SK-N-SH (cell line): Measurements from ENCODE around the gene PPP6C. TPM values are rescaled to one million over a fixed set of nuclear protein-coding genes. Genes with fewer than 3 reads are reported as not detected.

Experiments used
- CTCF ChIA-PET: fragments of 300-600, 350-600 bp; formaldehyde crosslinking; extraction: SDS; loops from one replicate; lab custom pipeline; 2021; lab: Yijun Ruan, JAX
- POLR2A ChIA-PET: fragments of 350-600 bp; sonication (Branson Sonifier 250); formaldehyde crosslinking; extraction: SDS; loops from one replicate; lab custom pipeline; 2020; ENCODE audit warnings: antibody characterized with exemption, inconsistent platforms; lab: Yijun Ruan, JAX
- DNase-seq: peaks from one replicate; pipeline ENCODE4 v3.0.0; 2012
- H2AFZ ChIP-seq: fragments of 200-600 bp; sonication (generic); 2 replicates; pipeline ENCODE4 v1.8.1; 2016; ENCODE audit warnings: antibody characterized with exemption, mild to moderate bottlenecking, low read depth
- H3F3A ChIP-seq: fragments of 200-600 bp; sonication (generic); replicated peaks from 2 replicates; pipeline ENCODE3; 2016; ENCODE audit warnings: antibody characterized with exemption, mild to moderate bottlenecking; ENCODE audit not compliant: insufficient read depth
- H3K27ac ChIP-seq, 2 experiments: fragments of 200-500 bp in 1 of 2; fragments of 200-600 bp in 1 of 2; sonication (Bioruptor generic) in 1 of 2; sonication (generic), shearing (Covaris generic) in 1 of 2; 2 replicates each; pipeline versions ENCODE4 v1.5.1 to v1.6.1; 2014 to 2016; ENCODE audit warnings: low read depth in 2 of 2, inconsistent platforms in 1 of 2, low read length in 1 of 2, mild to moderate bottlenecking in 1 of 2, mixed read lengths in 1 of 2
- H3K27me3 ChIP-seq: fragments of 200-600 bp; sonication (generic), shearing (Covaris generic); 2 replicates; pipeline ENCODE4 v1.6.1; 2016; ENCODE audit warnings: mixed run types; ENCODE audit not compliant: insufficient read depth
- H3K36me3 ChIP-seq, 2 experiments: fragments of 200-500 bp in 1 of 2; fragments of 200-600 bp in 1 of 2; sonication (Bioruptor generic) in 1 of 2; sonication (generic) in 1 of 2; replicated peaks in 1 of 2; 2 replicates each; pipeline versions ENCODE3 to v1.5.1; 2014 to 2016; ENCODE audit warnings: low read length in 1 of 2, mild to moderate bottlenecking in 1 of 2; ENCODE audit not compliant: insufficient read depth in 2 of 2, control insufficient read depth in 1 of 2
- H3K4me1 ChIP-seq, 2 experiments: fragments of 200-500 bp in 1 of 2; fragments of 200-600 bp in 1 of 2; sonication (Bioruptor generic) in 1 of 2; sonication (generic), shearing (Covaris generic) in 1 of 2; 2 replicates each; pipeline versions ENCODE4 v1.5.1 to v1.6.1; 2014 to 2016; ENCODE audit warnings: low read depth in 1 of 2, low read length in 1 of 2, mixed run types in 1 of 2; ENCODE audit not compliant: insufficient read depth in 2 of 2, control insufficient read depth in 1 of 2
- H3K4me2 ChIP-seq: fragments of 200-600 bp; sonication (generic), shearing (Covaris generic); 2 replicates; pipeline ENCODE4 v1.6.1; 2017; ENCODE audit warnings: mixed run types
- H3K4me3 ChIP-seq, 2 experiments: fragments of 200-500 bp in 1 of 2; fragments of 200-600 bp in 1 of 2; sonication (Bioruptor generic) in 1 of 2; sonication (generic), shearing (Covaris generic) in 1 of 2; 2 replicates each; pipeline versions ENCODE4 v1.5.1 to v1.8.1; 2014 to 2016; ENCODE audit warnings: low read depth in 2 of 2, inconsistent platforms in 1 of 2, low read length in 1 of 2, mild to moderate bottlenecking in 1 of 2, mixed read lengths in 1 of 2, moderate library complexity in 1 of 2
- H3K79me2 ChIP-seq: fragments of 200-600 bp; sonication (generic); 2 replicates; pipeline ENCODE4 v1.8.1; 2017; ENCODE audit warnings: mild to moderate bottlenecking; ENCODE audit not compliant: insufficient read depth
- H3K9ac ChIP-seq: fragments of 200-600 bp; sonication (generic); 2 replicates; pipeline ENCODE4 v1.6.1; 2017; ENCODE audit warnings: mixed run types
- H3K9me2 ChIP-seq: fragments of 200-600 bp; sonication (generic); 2 replicates; pipeline ENCODE4 v1.6.1; 2017; ENCODE audit warnings: mixed run types
- H3K9me3 ChIP-seq: fragments of 200-600 bp; sonication (generic); 2 replicates; pipeline ENCODE4 v1.6.1; 2017; ENCODE audit warnings: mixed run types, mild to moderate bottlenecking, moderate library complexity
- H4K20me1 ChIP-seq: fragments of 200-600 bp; sonication (generic); 2 replicates; pipeline ENCODE4 v1.6.1; 2017; ENCODE audit warnings: mild to moderate bottlenecking, mixed run types; ENCODE audit not compliant: insufficient read depth
- CHD2 ChIP-seq: fragments of 150-350 bp; IDR thresholded peaks from 2 replicates; pipeline ENCODE4 v1.6.1; 2018; ENCODE audit warnings: low read length; ENCODE audit not compliant: partially characterized antibody
- FOXJ3 ChIP-seq: sonication (generic); formaldehyde crosslinking; IDR thresholded peaks from 2 replicates; pipeline ENCODE4 v1.5.1; 2020; ENCODE audit warnings: mild to moderate bottlenecking, missing genetic modification reagents
- GABPA ChIP-seq: IDR thresholded peaks from 2 replicates; pipeline ENCODE4 v1.4.0; 2012; ENCODE audit warnings: low read depth, mild to moderate bottlenecking
- GATA2 ChIP-seq: sonication (generic); formaldehyde crosslinking; IDR thresholded peaks from 2 replicates; pipeline ENCODE4 v1.5.0; 2020; ENCODE audit warnings: mild to moderate bottlenecking, missing genetic modification reagents
- JUND ChIP-seq: IDR thresholded peaks from 2 replicates; pipeline ENCODE4 v1.4.0; 2012
- NFIC ChIP-seq: IDR thresholded peaks from 2 replicates; pipeline ENCODE4 v1.4.0; 2012; ENCODE audit warnings: borderline replicate concordance
- POLR2AphosphoS5 ChIP-seq: IDR thresholded peaks from 2 replicates; pipeline ENCODE4 v1.6.1; 2012; ENCODE audit warnings: low read depth, low read length
- RAD21 ChIP-seq: IDR thresholded peaks from 2 replicates; pipeline ENCODE4 v1.6.1; 2012; ENCODE audit warnings: mild to moderate bottlenecking, low read length
- RCOR1 ChIP-seq: fragments of 150-350 bp; IDR thresholded peaks from 2 replicates; pipeline ENCODE4 v1.6.1; 2017; ENCODE audit warnings: antibody characterized with exemption, low read length
- RFX5 ChIP-seq: IDR thresholded peaks from 2 replicates; pipeline ENCODE4 v1.6.1; 2012; ENCODE audit warnings: mild to moderate bottlenecking, improper control_type of control experiment, low read length
- RXRA ChIP-seq: IDR thresholded peaks from 2 replicates; pipeline ENCODE4 v1.4.0; 2012; ENCODE audit warnings: low read depth, mild to moderate bottlenecking, borderline replicate concordance
- SIN3A ChIP-seq: IDR thresholded peaks from 2 replicates; pipeline ENCODE4 v1.6.1; 2012; ENCODE audit warnings: low read depth, mild to moderate bottlenecking, low read length, moderate library complexity, borderline replicate concordance
- SMC3 ChIP-seq: IDR thresholded peaks from 2 replicates; pipeline ENCODE4 v1.6.1; 2012; ENCODE audit warnings: low read depth, low read length, improper control_type of control experiment
- TAF1 ChIP-seq: IDR thresholded peaks from 2 replicates; pipeline ENCODE4 v1.6.1; 2012; ENCODE audit warnings: low read depth, mild to moderate bottlenecking, low read length, moderate library complexity, borderline replicate concordance
- TCF12 ChIP-seq: IDR thresholded peaks from 2 replicates; pipeline ENCODE4 v1.4.0; 2012
- USF2 ChIP-seq: fragments of 150-350 bp; IDR thresholded peaks from 2 replicates; pipeline ENCODE4 v1.6.1; 2017; ENCODE audit warnings: antibody characterized with exemption, low read length, low read depth, borderline replicate concordance
- WGBS: methylation state at CpG from one replicate; pipeline ENCODE4 v1.1.6; 2017; ENCODE audit warnings: low lambda C conversion rate; 5-methylcytosine and 5-hydroxymethylcytosine counted together
- polyA plus RNA-seq, 3 experiments: library from polyadenylated mRNA; depleted of rRNA; stranded (reverse); fragments of >200 nt; gene quantifications; 2 replicates each; pipeline ENCODE4 v1.2.3, GENCODE V29; 2012
- TF ChIP-seq, protein P1 (sequence below): IDR thresholded peaks from 2 replicates; pipeline ENCODE4 v1.4.0; 2012; ENCODE audit warnings: low read depth
- TF ChIP-seq, protein P2 (sequence below): fragments of 200-600 bp; sonication (generic); IDR thresholded peaks from 2 replicates; pipeline ENCODE4 v1.6.1; 2017; ENCODE audit warnings: antibody characterized with exemption, mild to moderate bottlenecking, moderate library complexity
- TF ChIP-seq, protein P3 (sequence below): fragments of 150-350 bp; IDR thresholded peaks from 2 replicates; pipeline ENCODE4 v1.6.1; 2016; ENCODE audit warnings: mild to moderate bottlenecking, low read depth, low read length
- TF ChIP-seq, protein P4 (sequence below): IDR thresholded peaks from 2 replicates; pipeline ENCODE4 v1.4.0; 2012; ENCODE audit warnings: low read depth, borderline replicate concordance

Gene PPP6C
- polyA plus RNA-seq, 1 of the 3 experiments (the other 2 are of a cell fraction), result 14.8 TPM

GRCh38 chr9:125140576-125140975, 49.0 kb downstream of the PPP6C start (continued):
- TF ChIP-seq RFX5 (no peak), USF2 (no peak), SIN3A (no peak), RXRA (no peak), RAD21 (no peak), NFIC (no peak), TCF12 (no peak)
- TF ChIP-seq, protein P1, sequence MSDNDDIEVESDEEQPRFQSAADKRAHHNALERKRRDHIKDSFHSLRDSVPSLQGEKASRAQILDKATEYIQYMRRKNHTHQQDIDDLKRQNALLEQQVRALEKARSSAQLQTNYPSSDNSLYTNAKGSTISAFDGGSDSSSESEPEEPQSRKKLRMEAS, result no peak

DNA sequence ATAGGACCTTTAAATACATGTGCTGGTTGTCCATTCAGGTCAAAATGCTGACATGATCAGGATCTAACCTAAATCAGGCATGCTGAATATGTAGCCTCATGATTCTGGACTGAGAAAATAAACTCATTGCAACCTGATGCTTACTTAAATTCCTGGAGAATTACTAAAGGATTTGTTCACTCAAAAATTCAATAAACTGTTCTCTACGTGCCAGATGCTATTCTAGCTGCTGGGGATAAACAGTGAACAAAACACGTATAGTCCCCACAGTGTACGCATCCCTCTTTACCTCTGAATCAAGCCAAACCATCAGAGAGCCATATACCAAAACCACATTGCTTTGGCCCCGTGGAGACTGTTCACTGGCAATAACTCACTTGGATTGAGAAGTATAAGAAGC, 52.4 kb downstream of the PPP6C start:
- H4K20me1 ChIP-seq, result no peaks in the 10 kb centered on the region
- TF ChIP-seq SMC3 (no peak), CHD2 (no peak), RFX5 (no peak), GATA2 (no peak), TCF12 (peak; percentile 57; the same call in 1 of the 2 replicates), JUND (peak; percentile 31; the same call in 1 of the 2 replicates)
- TF ChIP-seq, protein P2, sequence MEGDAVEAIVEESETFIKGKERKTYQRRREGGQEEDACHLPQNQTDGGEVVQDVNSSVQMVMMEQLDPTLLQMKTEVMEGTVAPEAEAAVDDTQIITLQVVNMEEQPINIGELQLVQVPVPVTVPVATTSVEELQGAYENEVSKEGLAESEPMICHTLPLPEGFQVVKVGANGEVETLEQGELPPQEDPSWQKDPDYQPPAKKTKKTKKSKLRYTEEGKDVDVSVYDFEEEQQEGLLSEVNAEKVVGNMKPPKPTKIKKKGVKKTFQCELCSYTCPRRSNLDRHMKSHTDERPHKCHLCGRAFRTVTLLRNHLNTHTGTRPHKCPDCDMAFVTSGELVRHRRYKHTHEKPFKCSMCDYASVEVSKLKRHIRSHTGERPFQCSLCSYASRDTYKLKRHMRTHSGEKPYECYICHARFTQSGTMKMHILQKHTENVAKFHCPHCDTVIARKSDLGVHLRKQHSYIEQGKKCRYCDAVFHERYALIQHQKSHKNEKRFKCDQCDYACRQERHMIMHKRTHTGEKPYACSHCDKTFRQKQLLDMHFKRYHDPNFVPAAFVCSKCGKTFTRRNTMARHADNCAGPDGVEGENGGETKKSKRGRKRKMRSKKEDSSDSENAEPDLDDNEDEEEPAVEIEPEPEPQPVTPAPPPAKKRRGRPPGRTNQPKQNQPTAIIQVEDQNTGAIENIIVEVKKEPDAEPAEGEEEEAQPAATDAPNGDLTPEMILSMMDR, result no peak
- H3F3A ChIP-seq, result no peaks in the 10 kb centered on the region
- 55% methylated on average over 4 of the region's 4 CpGs for WGBS
- H3K4me3 ChIP-seq, result no peak overlapping the region
- H3K9me3 ChIP-seq, result no peaks in the 10 kb centered on the region
- no peak overlapping the region for H2AFZ ChIP-seq
- H3K4me2 ChIP-seq, result peak overlapping the region; percentile 4; the same call in 1 of the 2 replicates
- no peaks in the 10 kb centered on the region for H3K4me1 ChIP-seq
- H3K9me2 ChIP-seq, result no peaks in the 10 kb centered on the region
- H3K27me3 ChIP-seq, result no peaks in the 10 kb centered on the region
- no peak overlapping the region for H3K27ac ChIP-seq
- POLR2A ChIA-PET, result no interaction called here
- no peaks in the 10 kb centered on the region for H3K36me3 ChIP-seq
- H3K9ac ChIP-seq, result no peak overlapping the region
- peaks cover 24% of the 10 kb centered on the region for H3K79me2 ChIP-seq
- no peak for DNase-seq
- CTCF ChIA-PET, result no interaction called here

GRCh38 chr9:125134976-125135375, 54.6 kb downstream of the PPP6C start:
- no peaks in the 10 kb centered on the region for H4K20me1 ChIP-seq
- no peak overlapping the region for H3K9ac ChIP-seq
- H3K27me3 ChIP-seq, result no peaks in the 10 kb centered on the region
- no peaks in the 10 kb centered on the region for H3K4me1 ChIP-seq
- H3K9me2 ChIP-seq, result no peaks in the 10 kb centered on the region
- H3K79me2 ChIP-seq, result peaks cover 23% of the 10 kb centered on the region
- H3K9me3 ChIP-seq, result no peaks in the 10 kb centered on the region
- no peak overlapping the region for H3K27ac ChIP-seq
- peaks cover 4% of the 10 kb centered on the region for H3F3A ChIP-seq
- CTCF ChIA-PET, result no interaction called here
- no peak overlapping the region for H2AFZ ChIP-seq
- POLR2A ChIA-PET, result no interaction called here
- no peaks in the 10 kb centered on the region for H3K36me3 ChIP-seq
- H3K4me2 ChIP-seq, result no peak overlapping the region
- no peak overlapping the region for H3K4me3 ChIP-seq
- no peak for DNase-seq
- TF ChIP-seq RXRA (no peak), JUND (no peak), TCF12 (no peak), GABPA (no peak), GATA2 (no peak), USF2 (no peak), FOXJ3 (CRISPR knock-in tag) (no peak), RCOR1 (no peak), TAF1 (no peak), RAD21 (no peak), CHD2 (no peak), POLR2AphosphoS5 (no peak)
- TF ChIP-seq, protein P3, sequence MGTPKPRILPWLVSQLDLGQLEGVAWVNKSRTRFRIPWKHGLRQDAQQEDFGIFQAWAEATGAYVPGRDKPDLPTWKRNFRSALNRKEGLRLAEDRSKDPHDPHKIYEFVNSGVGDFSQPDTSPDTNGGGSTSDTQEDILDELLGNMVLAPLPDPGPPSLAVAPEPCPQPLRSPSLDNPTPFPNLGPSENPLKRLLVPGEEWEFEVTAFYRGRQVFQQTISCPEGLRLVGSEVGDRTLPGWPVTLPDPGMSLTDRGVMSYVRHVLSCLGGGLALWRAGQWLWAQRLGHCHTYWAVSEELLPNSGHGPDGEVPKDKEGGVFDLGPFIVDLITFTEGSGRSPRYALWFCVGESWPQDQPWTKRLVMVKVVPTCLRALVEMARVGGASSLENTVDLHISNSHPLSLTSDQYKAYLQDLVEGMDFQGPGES, result no peak
- TF ChIP-seq, protein P4, sequence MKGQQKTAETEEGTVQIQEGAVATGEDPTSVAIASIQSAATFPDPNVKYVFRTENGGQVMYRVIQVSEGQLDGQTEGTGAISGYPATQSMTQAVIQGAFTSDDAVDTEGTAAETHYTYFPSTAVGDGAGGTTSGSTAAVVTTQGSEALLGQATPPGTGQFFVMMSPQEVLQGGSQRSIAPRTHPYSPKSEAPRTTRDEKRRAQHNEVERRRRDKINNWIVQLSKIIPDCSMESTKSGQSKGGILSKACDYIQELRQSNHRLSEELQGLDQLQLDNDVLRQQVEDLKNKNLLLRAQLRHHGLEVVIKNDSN, result no peak
